Cardiac fibroblast (primary cell): ENCODE results near the gene SNTG2.

Experiments used
- DNase-seq, 2 donors: peaks; one replicate each; pipeline versions ENCODE4 v3.0.0 to v3.0.0-alpha.2; 2010; ENCODE audit warnings: low read depth in 2 of 2
- H3K4me3 ChIP-seq, 2 donors: replicated peaks in 1 of 2; 1 replicate in 1 of 2; 2 replicates in 1 of 2; pipeline ENCODE4 v1.5.1; 2011; ENCODE audit warnings: low read depth in 2 of 2, low read length in 2 of 2, mild to moderate bottlenecking in 2 of 2, moderate library complexity in 1 of 2
- CTCF ChIP-seq: IDR thresholded peaks from one replicate; pipeline ENCODE4 v1.5.1; 2011; ENCODE audit warnings: low read depth, mild to moderate bottlenecking, low read length, inconsistent platforms

Gene SNTG2

GRCh38 chr2:960061-960736 is 9.6 kb downstream of the SNTG2 start:
- no peak overlapping the region for H3K4me3 ChIP-seq
- no peak for TF ChIP-seq CTCF
- DNase-seq = no peak

GRCh38 chr2:961786-962185 is 11.1 kb downstream of the SNTG2 start:
- no peak overlapping the region for H3K4me3 ChIP-seq
- TF ChIP-seq CTCF = no peak
- DNase-seq = no peak

- no peak overlapping the region for H3K4me3 ChIP-seq
- TF ChIP-seq CTCF = no peak
- DNase-seq = no peak
These were observed 13.2 kb downstream of the SNTG2 start for GRCh38 chr2:963876-964275.

GRCh38 chr2:964562-964961 is 13.9 kb downstream of the SNTG2 start:
- DNase-seq = no peak
- TF ChIP-seq CTCF = no peak
- H3K4me3 ChIP-seq = no peak overlapping the region

- no peak for TF ChIP-seq CTCF
- DNase-seq = no peak
- H3K4me3 ChIP-seq = no peak overlapping the region
These were observed 15.0 kb downstream of the SNTG2 start for GRCh38 chr2:965640-966147.

GRCh38 chr2:973129-973528 is 22.5 kb downstream of the SNTG2 start:
- DNase-seq = no peak
- no peak for TF ChIP-seq CTCF
- no peak overlapping the region for H3K4me3 ChIP-seq

GRCh38 chr2:974054-974453 is 23.4 kb downstream of the SNTG2 start:
- no peak for DNase-seq
- no peak for TF ChIP-seq CTCF
- no peak overlapping the region for H3K4me3 ChIP-seq
